Measurements from ENCODE around the gene MTSS2. TPM values are rescaled to one million over a fixed set of nuclear protein-coding genes. Genes with fewer than 3 reads are reported as not detected.
A peak's percentile ranks its signal among the peaks of the same experiment; 100 is the strongest.

MTSS2 gene
- total RNA-seq, 1 donor from 2014 or later, result 92.2 TPM

GRCh38 chr16:70703835-70704381 lies 18.1 kb upstream of the MTSS2 start:
- Mint-ChIP-seq H3K36me3 (peaks cover 5% of the 10 kb centered on the region), H3K4me1 (ENCODE audit: unreplicated experiment) (peaks cover 22% of the 10 kb centered on the region), H3K27ac (peak overlapping the region; percentile 85), H3K4me3 (no peak overlapping the region), H3K9me3 (peaks cover 4% of the 10 kb centered on the region), H3K27me3 (no peaks in the 10 kb centered on the region)
- no peak for DNase-seq (ENCODE audit: extremely low spot score, unreplicated experiment)
- no peak for TF ChIP-seq CTCF (conservative IDR thresholded peaks at IDR 0.05)

DNA sequence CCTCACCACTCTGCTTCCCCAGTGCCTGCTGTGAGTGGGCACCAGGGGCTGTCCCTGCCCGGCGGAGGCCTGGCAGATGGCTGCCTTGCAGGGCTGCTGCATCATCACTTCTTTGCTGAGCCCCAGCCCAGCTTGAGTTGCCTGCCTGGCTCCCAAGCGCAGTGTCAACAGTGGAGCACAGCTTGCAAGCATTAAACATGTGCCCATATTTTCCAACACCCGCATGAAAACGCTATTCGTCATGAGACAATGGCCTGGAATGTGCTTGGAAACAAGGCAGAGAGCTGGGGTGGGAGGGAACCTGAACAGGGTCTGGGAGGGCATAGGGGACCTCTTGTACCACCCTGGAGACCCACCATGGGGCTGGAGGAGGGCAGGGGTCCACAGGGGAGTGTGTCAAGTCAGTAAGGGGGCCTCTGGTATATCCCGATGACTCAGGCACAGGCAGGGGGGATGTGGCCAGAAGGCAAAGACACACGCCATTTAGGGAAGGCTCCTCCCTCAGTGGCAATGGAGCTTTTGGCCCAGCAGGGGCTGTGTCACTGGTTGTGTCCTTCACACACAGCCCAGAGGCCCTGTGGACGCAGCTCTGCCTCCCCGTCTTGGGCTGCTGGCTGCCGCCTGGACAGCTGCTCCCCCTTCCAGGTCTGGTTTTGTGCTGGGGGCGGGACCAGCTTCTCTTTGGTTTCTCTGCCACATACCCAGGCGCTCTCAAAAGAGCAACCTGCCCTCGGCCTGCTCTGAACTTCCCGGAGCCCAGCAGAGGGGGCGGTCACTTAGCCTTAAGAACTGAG lies 17.4 kb upstream of the MTSS2 start:
- H3K4me1 Mint-ChIP-seq (ENCODE audit: unreplicated experiment), result peaks cover 22% of the 10 kb centered on the region

GRCh38 chr16:70702624-70703023 lies 16.8 kb upstream of the MTSS2 start:
- DNase-seq (ENCODE audit: extremely low spot score, unreplicated experiment), result no peak
- peaks cover 5% of the 10 kb centered on the region for H3K36me3 Mint-ChIP-seq
- peaks cover 4% of the 10 kb centered on the region for H3K9me3 Mint-ChIP-seq
- peak overlapping the region; percentile 85 for H3K27ac Mint-ChIP-seq
- peaks cover 22% of the 10 kb centered on the region for H3K4me1 Mint-ChIP-seq (ENCODE audit: unreplicated experiment)
- H3K27me3 Mint-ChIP-seq, result no peaks in the 10 kb centered on the region
- H3K4me3 Mint-ChIP-seq, result no peak overlapping the region
- no peak for TF ChIP-seq CTCF (conservative IDR thresholded peaks at IDR 0.05)

More for the DNA sequence above, 17.4 kb upstream of the MTSS2 start:
- H3K36me3 Mint-ChIP-seq, result peaks cover 5% of the 10 kb centered on the region
- no peak for DNase-seq (ENCODE audit: extremely low spot score, unreplicated experiment)
- H3K27me3 Mint-ChIP-seq, result no peaks in the 10 kb centered on the region
- peak overlapping the region; percentile 85 for H3K27ac Mint-ChIP-seq
- no peak overlapping the region for H3K4me3 Mint-ChIP-seq
- H3K9me3 Mint-ChIP-seq, result peaks cover 4% of the 10 kb centered on the region
- TF ChIP-seq CTCF (conservative IDR thresholded peaks at IDR 0.05), result peak; percentile 61

GRCh38 chr16:70701998-70702397 lies 16.1 kb upstream of the MTSS2 start:
- TF ChIP-seq CTCF (conservative IDR thresholded peaks at IDR 0.05), result no peak
- H3K27me3 Mint-ChIP-seq, result no peaks in the 10 kb centered on the region
- peaks cover 18% of the 10 kb centered on the region for H3K4me1 Mint-ChIP-seq (ENCODE audit: unreplicated experiment)
- H3K27ac Mint-ChIP-seq, result peak overlapping the region; percentile 85
- H3K4me3 Mint-ChIP-seq, result no peak overlapping the region
- H3K36me3 Mint-ChIP-seq, result peaks cover 2% of the 10 kb centered on the region
- H3K9me3 Mint-ChIP-seq, result peaks cover 2% of the 10 kb centered on the region
- DNase-seq (ENCODE audit: extremely low spot score, unreplicated experiment), result no peak

DNA sequence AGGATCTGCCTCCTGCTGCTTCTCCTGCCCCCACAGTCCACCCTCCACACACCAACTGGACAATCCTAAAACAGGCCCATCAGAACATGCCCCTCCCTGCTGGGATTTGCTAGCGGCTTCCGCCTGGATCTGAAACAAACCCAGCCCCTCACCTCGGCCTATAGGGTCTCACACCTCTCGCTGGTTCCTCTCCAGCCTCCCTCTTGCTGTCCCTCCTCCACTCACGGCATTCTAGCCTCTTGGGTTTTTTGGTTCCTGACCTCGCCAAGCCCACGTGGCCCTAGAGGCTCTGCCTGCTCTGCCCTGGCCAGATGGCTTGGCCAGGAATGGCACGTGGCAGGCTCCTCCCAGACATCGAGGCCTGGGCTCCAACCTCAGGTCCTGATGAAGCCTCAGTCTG lies 15.7 kb upstream of the MTSS2 start:
- no peaks in the 10 kb centered on the region for H3K9me3 Mint-ChIP-seq
- H3K4me3 Mint-ChIP-seq, result no peak overlapping the region
- H3K36me3 Mint-ChIP-seq, result no peaks in the 10 kb centered on the region
- no peaks in the 10 kb centered on the region for H3K27me3 Mint-ChIP-seq
- H3K4me1 Mint-ChIP-seq (ENCODE audit: unreplicated experiment), result peaks cover 15% of the 10 kb centered on the region
- no peak for DNase-seq (ENCODE audit: extremely low spot score, unreplicated experiment)
- H3K27ac Mint-ChIP-seq, result peak overlapping the region; percentile 85
- TF ChIP-seq CTCF (conservative IDR thresholded peaks at IDR 0.05), result no peak
